GM12873 (cell line): Measurements from ENCODE around the gene YEATS4.

ENCODE experiments used
- CTCF ChIP-seq: IDR thresholded peaks from 2 replicates; pipeline ENCODE4 v1.5.1; 2012; ENCODE audit warnings: low read depth, mild to moderate bottlenecking, moderate library complexity, low read length, control low read depth; ENCODE audit not compliant: insufficient read depth; ENCODE audit errors: missing control alignments

The YEATS4 gene

GRCh38 chr12:69415471-69416275, 56.1 kb downstream of the YEATS4 start:
- peak; percentile 58 for TF ChIP-seq CTCF

GRCh38 chr12:69417231-69417630, 57.7 kb downstream of the YEATS4 start:
- no peak for TF ChIP-seq CTCF

GRCh38 chr12:69417741-69418167, 58.2 kb downstream of the YEATS4 start:
- no peak for TF ChIP-seq CTCF

- no peak for TF ChIP-seq CTCF
These were observed 60.2 kb downstream of the YEATS4 start for GRCh38 chr12:69419701-69420100.

GRCh38 chr12:69421548-69421947, 62.0 kb downstream of the YEATS4 start:
- TF ChIP-seq CTCF = no peak

GRCh38 chr12:69423037-69423905, 63.7 kb downstream of the YEATS4 start:
- TF ChIP-seq CTCF = no peak

- TF ChIP-seq CTCF = no peak
These were observed 65.9 kb downstream of the YEATS4 start for GRCh38 chr12:69425417-69425816.
